Stimulated activated naive CD8-positive, alpha-beta T cell treated with anti-CD3 and anti-CD28 coated beads, Interleukin-15, Interleukin-2, amounts not matched to agents 100 ng/mL and 50 ng/mL, for 24 hours (primary cell): ENCODE data around the gene PCK1.

Source experiments
- H3K27ac Mint-ChIP-seq: one replicate; pipeline ENCODE4 v1.8.0; 2021; ENCODE audit warnings: mild to moderate bottlenecking, mixed read lengths
- H3K27me3 Mint-ChIP-seq: one replicate; pipeline ENCODE4 v1.8.0; 2021; ENCODE audit warnings: mixed read lengths
- H3K36me3 Mint-ChIP-seq: one replicate; pipeline ENCODE4 v1.8.0; 2021; ENCODE audit warnings: low read depth, mixed read lengths
- H3K4me1 Mint-ChIP-seq: one replicate; pipeline ENCODE4 v1.8.0; 2021; ENCODE audit warnings: low read depth, mixed read lengths
- H3K4me3 Mint-ChIP-seq: one replicate; pipeline ENCODE4 v1.8.0; 2021; ENCODE audit warnings: mild to moderate bottlenecking, mixed read lengths
- H3K9me3 Mint-ChIP-seq: one replicate; pipeline ENCODE4 v1.8.0; 2021; ENCODE audit warnings: mixed read lengths

The PCK1 gene

DNA sequence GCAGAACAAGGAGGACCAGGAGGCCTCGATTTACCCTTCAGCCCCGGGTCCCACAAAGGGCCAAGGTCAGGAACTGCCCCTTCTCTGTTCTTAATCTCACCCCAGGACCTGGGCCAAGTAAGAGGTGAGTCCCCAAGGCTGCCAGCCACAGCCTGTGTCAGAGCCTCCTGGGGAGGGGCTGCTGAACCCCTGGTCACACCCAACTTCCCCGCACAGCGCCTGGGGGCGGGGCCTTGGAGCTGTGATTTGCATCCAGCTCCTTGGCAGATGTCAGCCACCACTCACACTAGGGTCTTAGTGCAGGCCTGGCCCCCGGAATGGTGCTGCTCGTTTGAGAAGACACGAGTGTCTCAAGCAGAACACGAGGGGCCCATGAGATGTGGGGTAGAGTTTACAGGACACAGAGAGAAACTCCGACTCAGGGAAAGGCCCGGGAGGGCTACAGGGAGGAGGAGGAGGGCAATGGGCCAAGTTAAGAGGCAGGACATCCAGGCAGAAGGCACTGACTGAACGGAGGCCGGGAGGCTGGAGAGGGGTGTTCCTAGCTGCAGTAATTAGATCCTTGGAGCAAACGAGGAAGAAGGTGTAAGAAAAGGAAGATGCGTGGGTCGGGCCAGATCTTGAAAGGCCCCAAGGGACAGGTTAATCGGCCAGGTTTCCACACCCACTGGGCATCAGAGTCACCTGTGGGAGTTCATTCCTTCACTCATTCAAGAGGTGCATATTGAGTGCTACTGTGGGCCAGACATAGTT, 32.4 kb downstream of the PCK1 start:
- H3K27ac Mint-ChIP-seq, result no peak overlapping the region
- peaks cover 3% of the 10 kb centered on the region for H3K27me3 Mint-ChIP-seq
- no peaks in the 10 kb centered on the region for H3K36me3 Mint-ChIP-seq
- no peaks in the 10 kb centered on the region for H3K9me3 Mint-ChIP-seq
- H3K4me1 Mint-ChIP-seq, result peaks cover 8% of the 10 kb centered on the region
- H3K4me3 Mint-ChIP-seq, result no peak overlapping the region

GRCh38 chr20:57594092-57594951, 33.4 kb downstream of the PCK1 start:
- Mint-ChIP-seq H3K27ac (no peak overlapping the region), H3K36me3 (no peaks in the 10 kb centered on the region), H3K4me3 (no peak overlapping the region), H3K9me3 (no peaks in the 10 kb centered on the region), H3K27me3 (peaks cover 3% of the 10 kb centered on the region), H3K4me1 (peaks cover 8% of the 10 kb centered on the region)

DNA sequence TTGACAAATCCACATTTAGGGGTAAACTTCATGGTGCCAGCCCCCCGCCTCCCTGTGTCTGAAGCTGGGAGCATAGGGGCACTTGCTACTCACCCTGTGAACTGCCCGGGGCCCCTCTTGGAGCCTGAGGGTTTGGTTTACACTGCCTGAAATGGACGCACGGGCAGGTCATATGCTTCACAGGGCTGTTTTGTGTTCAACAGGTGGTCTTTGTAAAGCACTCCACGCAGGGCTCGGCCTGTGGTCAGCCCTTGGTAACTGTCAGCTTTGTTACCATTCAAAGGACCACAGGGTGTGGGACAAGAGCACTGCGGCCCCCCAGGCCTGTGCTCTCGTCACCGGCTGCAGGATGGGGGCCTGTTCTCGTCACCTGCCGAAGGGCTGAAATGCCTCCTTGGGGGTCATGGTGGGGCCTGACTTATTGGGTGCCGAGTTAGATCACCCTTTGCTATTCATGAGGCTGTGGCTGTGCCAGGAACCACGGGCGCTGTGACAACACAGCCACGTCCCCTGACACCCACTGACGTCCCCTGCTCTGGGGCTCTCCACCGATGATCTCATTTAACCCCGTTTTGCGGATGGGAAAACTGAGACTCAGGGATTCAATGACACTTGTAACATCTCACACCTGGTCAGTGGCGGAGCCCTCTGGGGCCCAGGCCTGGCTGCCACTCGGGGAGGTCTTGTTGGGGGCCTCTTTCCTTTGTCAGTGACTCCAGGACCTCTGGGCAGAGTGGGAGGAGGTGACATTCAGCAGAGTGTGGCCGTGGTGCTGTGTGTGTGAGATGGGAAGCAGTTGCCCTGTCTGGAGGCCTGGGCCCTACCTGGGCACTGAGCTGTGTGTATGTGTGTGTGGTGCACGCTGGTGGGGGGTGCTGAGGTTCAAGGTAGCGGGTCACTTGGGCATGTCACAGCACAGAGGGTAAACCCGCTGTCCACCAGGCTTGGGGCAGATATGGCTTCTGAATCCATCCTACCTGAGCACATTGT, 34.4 kb downstream of the PCK1 start:
- H3K27ac Mint-ChIP-seq, result no peak overlapping the region
- peaks cover 8% of the 10 kb centered on the region for H3K4me1 Mint-ChIP-seq

DNA sequence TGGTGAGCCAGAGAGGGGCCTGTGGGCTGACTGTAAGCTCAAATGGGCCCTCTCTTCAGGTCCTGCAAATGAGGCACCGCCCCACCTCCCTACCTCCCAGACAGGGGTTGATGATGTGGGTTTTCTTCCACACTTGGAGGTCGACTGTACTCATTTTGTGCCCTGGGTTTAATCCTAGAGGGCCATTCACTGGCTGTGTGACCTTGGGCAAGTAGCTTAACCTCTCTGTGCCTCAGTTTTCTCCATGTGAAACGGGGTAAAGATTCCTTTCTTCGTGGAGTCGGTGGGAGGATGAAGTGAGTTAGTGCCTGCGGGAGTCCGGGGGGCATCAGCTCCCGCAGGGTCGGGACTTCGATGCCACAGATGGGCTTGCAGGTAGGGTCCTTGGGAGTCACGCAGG, 35.4 kb downstream of the PCK1 start:
- Mint-ChIP-seq H3K9me3 (no peaks in the 10 kb centered on the region), H3K4me1 (peaks cover 8% of the 10 kb centered on the region), H3K36me3 (no peaks in the 10 kb centered on the region), H3K4me3 (no peak overlapping the region), H3K27me3 (peaks cover 3% of the 10 kb centered on the region), H3K27ac (no peak overlapping the region)

More for the DNA sequence above, 34.4 kb downstream of the PCK1 start:
- Mint-ChIP-seq H3K9me3 (no peaks in the 10 kb centered on the region), H3K4me3 (no peak overlapping the region), H3K36me3 (no peaks in the 10 kb centered on the region), H3K27me3 (peaks cover 3% of the 10 kb centered on the region)

- no peak overlapping the region for H3K27ac Mint-ChIP-seq
- no peak overlapping the region for H3K4me3 Mint-ChIP-seq
- peaks cover 8% of the 10 kb centered on the region for H3K4me1 Mint-ChIP-seq
- H3K27me3 Mint-ChIP-seq, result peaks cover 3% of the 10 kb centered on the region
- H3K36me3 Mint-ChIP-seq, result no peaks in the 10 kb centered on the region
- H3K9me3 Mint-ChIP-seq, result no peaks in the 10 kb centered on the region
Observed at GRCh38 chr20:57596998-57597939, 36.4 kb downstream of the PCK1 start.

DNA sequence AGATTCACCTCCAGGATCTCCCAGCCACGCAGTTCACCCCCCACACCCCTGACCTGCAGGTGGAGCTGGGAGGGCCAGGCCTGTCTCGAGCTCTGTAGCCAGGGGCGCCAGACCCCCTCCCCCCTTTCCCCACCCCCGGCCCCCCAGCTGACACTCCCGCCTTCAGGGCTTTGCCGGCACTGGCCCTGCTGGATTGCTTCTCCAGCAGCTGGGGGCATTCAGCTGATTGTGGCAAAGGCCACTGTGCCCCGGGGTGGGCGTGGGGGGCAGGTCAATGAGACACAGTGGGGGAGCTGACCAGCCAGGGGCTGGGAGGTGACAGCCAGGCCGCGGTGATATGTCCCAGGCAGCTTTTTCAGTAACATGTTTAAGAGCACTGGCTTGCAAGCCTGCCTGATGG, 37.1 kb downstream of the PCK1 start:
- H3K4me3 Mint-ChIP-seq, result no peak overlapping the region
- no peaks in the 10 kb centered on the region for H3K9me3 Mint-ChIP-seq
- no peak overlapping the region for H3K27ac Mint-ChIP-seq
- H3K36me3 Mint-ChIP-seq, result no peaks in the 10 kb centered on the region
- H3K4me1 Mint-ChIP-seq, result peaks cover 8% of the 10 kb centered on the region
- peaks cover 3% of the 10 kb centered on the region for H3K27me3 Mint-ChIP-seq

GRCh38 chr20:57598491-57598890, 37.6 kb downstream of the PCK1 start:
- H3K9me3 Mint-ChIP-seq, result no peaks in the 10 kb centered on the region
- peaks cover 8% of the 10 kb centered on the region for H3K4me1 Mint-ChIP-seq
- peaks cover 3% of the 10 kb centered on the region for H3K27me3 Mint-ChIP-seq
- H3K36me3 Mint-ChIP-seq, result no peaks in the 10 kb centered on the region
- no peak overlapping the region for H3K27ac Mint-ChIP-seq
- H3K4me3 Mint-ChIP-seq, result no peak overlapping the region

GRCh38 chr20:57600320-57601210, 39.7 kb downstream of the PCK1 start:
- H3K9me3 Mint-ChIP-seq, result no peaks in the 10 kb centered on the region
- H3K4me3 Mint-ChIP-seq, result no peak overlapping the region
- H3K4me1 Mint-ChIP-seq, result peaks cover 19% of the 10 kb centered on the region
- no peaks in the 10 kb centered on the region for H3K27me3 Mint-ChIP-seq
- H3K36me3 Mint-ChIP-seq, result no peaks in the 10 kb centered on the region
- no peak overlapping the region for H3K27ac Mint-ChIP-seq

GRCh38 chr20:57601211-57601570, 40.3 kb downstream of the PCK1 start:
- no peaks in the 10 kb centered on the region for H3K36me3 Mint-ChIP-seq
- no peaks in the 10 kb centered on the region for H3K27me3 Mint-ChIP-seq
- H3K4me3 Mint-ChIP-seq, result no peak overlapping the region
- H3K27ac Mint-ChIP-seq, result no peak overlapping the region
- H3K9me3 Mint-ChIP-seq, result no peaks in the 10 kb centered on the region
- H3K4me1 Mint-ChIP-seq, result peaks cover 24% of the 10 kb centered on the region

GRCh38 chr20:57601737-57602136, 40.8 kb downstream of the PCK1 start:
- H3K36me3 Mint-ChIP-seq, result no peaks in the 10 kb centered on the region
- H3K4me1 Mint-ChIP-seq, result peaks cover 21% of the 10 kb centered on the region
- H3K27me3 Mint-ChIP-seq, result no peaks in the 10 kb centered on the region
- H3K4me3 Mint-ChIP-seq, result no peak overlapping the region
- no peaks in the 10 kb centered on the region for H3K9me3 Mint-ChIP-seq
- H3K27ac Mint-ChIP-seq, result no peak overlapping the region

GRCh38 chr20:57603120-57603519, 42.2 kb downstream of the PCK1 start:
- Mint-ChIP-seq H3K4me3 (no peak overlapping the region), H3K27ac (no peak overlapping the region), H3K36me3 (peaks cover 5% of the 10 kb centered on the region), H3K27me3 (no peaks in the 10 kb centered on the region), H3K4me1 (peaks cover 20% of the 10 kb centered on the region), H3K9me3 (no peaks in the 10 kb centered on the region)

DNA sequence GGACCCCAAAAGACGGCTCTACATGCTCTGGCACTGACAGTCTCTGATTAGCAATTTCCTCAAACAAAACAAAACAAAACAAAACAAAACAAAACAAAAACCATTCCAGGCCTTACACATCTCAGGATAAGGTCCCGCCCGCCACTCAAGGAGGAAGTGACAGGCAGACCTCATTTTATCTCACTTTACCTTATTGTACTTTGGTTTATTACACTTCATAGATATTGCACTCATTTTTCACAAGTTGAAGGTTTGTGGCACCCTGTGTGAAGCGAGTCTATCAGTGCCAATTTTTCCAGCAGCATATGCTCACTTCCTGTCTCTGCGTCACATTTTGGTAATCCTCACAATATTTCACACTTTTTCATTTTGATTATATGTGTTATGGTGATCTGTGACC, 44.1 kb downstream of the PCK1 start:
- Mint-ChIP-seq H3K27me3 (no peaks in the 10 kb centered on the region), H3K9me3 (no peaks in the 10 kb centered on the region), H3K27ac (peak overlapping the region; percentile 11), H3K36me3 (peaks cover 6% of the 10 kb centered on the region), H3K4me3 (no peak overlapping the region), H3K4me1 (peaks cover 20% of the 10 kb centered on the region)

DNA sequence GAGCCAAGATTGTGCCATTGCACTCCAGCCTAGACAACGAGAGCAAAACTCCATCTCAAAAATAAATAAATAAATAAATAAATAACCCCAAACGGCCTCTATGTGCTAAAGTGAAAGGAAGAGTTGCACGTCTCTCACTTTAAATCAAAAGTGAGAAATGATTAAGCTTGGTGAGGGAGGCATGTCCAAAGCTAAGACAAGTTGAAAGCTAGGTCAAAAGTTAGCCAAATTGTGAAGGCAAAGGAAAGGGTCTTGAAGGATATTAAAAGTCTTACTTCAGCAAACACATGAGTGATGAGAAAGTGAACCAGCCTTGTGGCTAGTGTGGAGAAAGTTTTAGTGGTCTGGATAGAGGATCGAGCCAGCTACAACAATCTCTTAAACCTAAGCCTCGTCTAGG, 45.0 kb downstream of the PCK1 start:
- H3K4me3 Mint-ChIP-seq, result no peak overlapping the region
- H3K27me3 Mint-ChIP-seq, result no peaks in the 10 kb centered on the region
- peaks cover 20% of the 10 kb centered on the region for H3K4me1 Mint-ChIP-seq
- H3K9me3 Mint-ChIP-seq, result no peaks in the 10 kb centered on the region
- no peak overlapping the region for H3K27ac Mint-ChIP-seq
- peaks cover 6% of the 10 kb centered on the region for H3K36me3 Mint-ChIP-seq
